Measurements from ENCODE around the gene SLC25A23. TPM values are rescaled to one million over a fixed set of nuclear protein-coding genes. Genes with fewer than 3 reads are reported as not detected.
"Not testable (repeated sequence)": the region's sequence is repeated elsewhere in the genome, so short reads cannot be mapped to it uniquely, and the experiment has no call there.

SLC25A23 gene
- total RNA-seq = 10 to 100 TPM; 33.2 to 45.6 (median 42.4) TPM

GRCh38 chr19:6459262-6460098 lies at the start of gene SLC25A23:
Gene SLC25A23, minus strand, starts transcription at chr19:6459792. Its CDS starts 164 bp downstream, at chr19:6459628.
- Histone ChIP-seq H3K27me3 (peaks cover 0 to 17% of the 10 kb centered on the region in 2 donors), H3K27ac (peak within 1 kb of the TSS; percentile 53 to 85 (median 72)), H3K9me3 (peaks cover 0 to 11% (median 0%) of the 10 kb centered on the region in 4 donors), H3K4me1 (peaks cover 0 to 32% (median 11%) of the 10 kb centered on the region in 4 donors), H3K4me3 (peak within 1 kb of the TSS; percentile 53 to 87 (median 86)), H3K36me3 (peaks cover 0 to 35% (median 1%) of the 10 kb centered on the region in 3 donors)
- 0 to 1% methylated on average over 30 to 53 of the region's 70 CpGs for WGBS, 2 donors
- no peak for TF ChIP-seq POLR2A (IDR thresholded peaks at IDR 0.05)
- no peak for TF ChIP-seq CTCF (IDR thresholded peaks at IDR 0.05)
- no peak for TF ChIP-seq EP300 (IDR thresholded peaks at IDR 0.05)
- peak; percentile 32 to 44 for DNase-seq (ENCODE audit: low spot score in 2 of 2)

GRCh38 chr19:6508028-6508771 lies 48.6 kb upstream of the SLC25A23 start:
- H3K27me3 ChIP-seq; H3K4me1 ChIP-seq; H3K36me3 ChIP-seq; H3K9me3 ChIP-seq; DNase-seq (ENCODE audit: low spot score in 2 of 2); H3K4me3 ChIP-seq: not testable (repeated sequence)
- H3K27ac ChIP-seq = peak overlapping the region in 3 of 4 donors; percentile 78 to 94 (median 89)
- 85 to 87% methylated on average over 9 of the region's 9 CpGs for WGBS, 2 donors

- peaks cover 0 to 15% (median 11%) of the 10 kb centered on the region in 4 donors for H3K4me1 ChIP-seq
- TF ChIP-seq EP300 (IDR thresholded peaks at IDR 0.05) (no peak), CTCF (IDR thresholded peaks at IDR 0.05) (no peak), POLR2A (IDR thresholded peaks at IDR 0.05) (no peak)
- no peaks in the 10 kb centered on the region for H3K9me3 ChIP-seq
- no peak overlapping the region for H3K27ac ChIP-seq
- no peak overlapping the region for H3K4me3 ChIP-seq
- H3K36me3 ChIP-seq = peaks cover 0 to 4% (median 0%) of the 10 kb centered on the region in 3 donors
- H3K27me3 ChIP-seq = peaks cover 0 to 33% of the 10 kb centered on the region in 2 donors
- WGBS, 2 donors = 77 to 83% methylated on average over 9 of the region's 9 CpGs
- no peak for DNase-seq (ENCODE audit: low spot score in 2 of 2)
Observed at GRCh38 chr19:6503407-6504201, 44.0 kb upstream of the SLC25A23 start.

- Histone ChIP-seq H3K4me3 (peak within 1 kb of the TSS; percentile 43 to 62 (median 46)), H3K9me3 (no peaks in the 10 kb centered on the region), H3K4me1 (peaks cover 0 to 15% (median 11%) of the 10 kb centered on the region in 4 donors), H3K36me3 (peaks cover 0 to 7% (median 0%) of the 10 kb centered on the region in 3 donors), H3K27me3 (peaks cover 0 to 33% of the 10 kb centered on the region in 2 donors), H3K27ac (peak within 1 kb of the TSS; percentile 47 to 85 (median 60))
- WGBS, 2 donors = 0 to 2% methylated on average over 7 to 15 of the region's 71 CpGs
- TF ChIP-seq CTCF (IDR thresholded peaks at IDR 0.05) (peak in 1 of 5 experiments; percentile 13), POLR2A (IDR thresholded peaks at IDR 0.05) (peak in 1 of 2 donors; percentile 59), EP300 (IDR thresholded peaks at IDR 0.05) (peak in 1 of 2 donors; percentile 21)
- DNase-seq (ENCODE audit: low spot score in 2 of 2) = no peak
Observed at GRCh38 chr19:6501740-6502648, 42.4 kb upstream of the SLC25A23 start, which contains the start of gene TUBB4A. Gene TUBB4A, minus strand, starts transcription at chr19:6502309. Its CDS starts 97 bp downstream, at chr19:6502212.
